Endodermal cell (in vitro differentiated cells): Measurements from ENCODE around the gene CLK4. TPM values are rescaled to one million over a fixed set of nuclear protein-coding genes. Genes with fewer than 3 reads are reported as not detected.

Source experiments
- DNase-seq: peaks from one replicate; pipeline ENCODE4 v3.0.0-alpha.2; 2017
- H3K27ac ChIP-seq: 2 replicates; pipeline ENCODE4 v1.5.1; 2013; ENCODE audit warnings: mild to moderate bottlenecking, low read depth, low read length, moderate library complexity
- H3K27me3 ChIP-seq: 2 replicates; pipeline ENCODE4 v1.6.1; 2013; ENCODE audit warnings: mild to moderate bottlenecking, low read length, moderate library complexity; ENCODE audit not compliant: insufficient read depth, control insufficient read depth, poor library complexity, severe bottlenecking
- H3K36me3 ChIP-seq: 2 replicates; pipeline ENCODE4 v1.7.0; 2013; ENCODE audit warnings: mild to moderate bottlenecking, low read length, moderate library complexity; ENCODE audit not compliant: control insufficient read depth, insufficient read depth
- H3K4me1 ChIP-seq: one replicate; pipeline ENCODE4 v1.7.0; 2013; ENCODE audit warnings: low read length; ENCODE audit not compliant: control insufficient read depth, insufficient read depth
- H3K4me3 ChIP-seq: 2 replicates; pipeline ENCODE4 v1.5.1; 2013; ENCODE audit warnings: mild to moderate bottlenecking, low read length, moderate library complexity
- H3K9ac ChIP-seq: 2 replicates; pipeline ENCODE4 v1.6.1; 2013; ENCODE audit warnings: mild to moderate bottlenecking, low read length, moderate library complexity; ENCODE audit not compliant: poor library complexity, severe bottlenecking; ENCODE audit errors: extremely low read depth
- H3K9me3 ChIP-seq: 2 replicates; pipeline ENCODE4 v1.6.1; 2013; ENCODE audit warnings: mild to moderate bottlenecking, low read length, moderate library complexity; ENCODE audit not compliant: control insufficient read depth
- H3K27ac Mint-ChIP-seq: 2 replicates; pipeline ENCODE4 v1.8.0; 2020; ENCODE audit warnings: mixed read lengths
- H3K27me3 Mint-ChIP-seq: 2 replicates; pipeline ENCODE4 v1.8.0; 2021; ENCODE audit warnings: mild to moderate bottlenecking, mixed read lengths; ENCODE audit not compliant: insufficient read depth
- H3K36me3 Mint-ChIP-seq: 2 replicates; pipeline ENCODE4 v1.8.0; 2020; ENCODE audit warnings: low read depth, mixed read lengths
- H3K4me1 Mint-ChIP-seq: 2 replicates; pipeline ENCODE4 v1.8.0; 2020; ENCODE audit warnings: mixed read lengths
- H3K4me3 Mint-ChIP-seq: 2 replicates; pipeline ENCODE4 v1.8.0; 2020; ENCODE audit warnings: mild to moderate bottlenecking, moderate library complexity, mixed read lengths
- H3K9me3 Mint-ChIP-seq: 2 replicates; pipeline ENCODE4 v1.8.0; 2020; ENCODE audit warnings: mild to moderate bottlenecking, mixed read lengths
- WGBS, 2 experiments: methylation state at CpG; one replicate each; pipeline versions ENCODE4 v1.1.5 to v1.1.7; 2013; ENCODE audit warnings: missing lambda C conversion rate in 2 of 2, mixed read lengths in 1 of 2; ENCODE audit not compliant: insufficient coverage in 1 of 2, insufficient read length in 1 of 2; 5-methylcytosine and 5-hydroxymethylcytosine counted together
- total RNA-seq, 2 donors: library from RNA; stranded (reverse); fragmentation: NEBNext Ultra II Directional in 1 of 2; extraction: Animal tissue kit (Norgen Biotek cat#: 25700) in 1 of 2; gene quantifications; 2 replicates in 1 of 2; 3 replicates in 1 of 2; pipeline ENCODE4 v1.2.1, GENCODE V29; 2021
- TF ChIP-seq, protein P1 (sequence below): fragments of 200-600 bp; sonication (generic); conservative IDR thresholded peaks from 2 replicates; pipeline ENCODE4 v1.5.0; 2021; ENCODE audit warnings: antibody characterized with exemption, mild to moderate bottlenecking

Gene CLK4
- total RNA-seq, 2 donors from 2014 or later = 14.9 to 19.4 TPM

- H3K4me1 ChIP-seq = no peaks in the 10 kb centered on the region
- peaks cover 41% of the 10 kb centered on the region for H3K9me3 ChIP-seq
- H3K36me3 ChIP-seq = peaks cover 90% of the 10 kb centered on the region
- TF ChIP-seq, protein P1, sequence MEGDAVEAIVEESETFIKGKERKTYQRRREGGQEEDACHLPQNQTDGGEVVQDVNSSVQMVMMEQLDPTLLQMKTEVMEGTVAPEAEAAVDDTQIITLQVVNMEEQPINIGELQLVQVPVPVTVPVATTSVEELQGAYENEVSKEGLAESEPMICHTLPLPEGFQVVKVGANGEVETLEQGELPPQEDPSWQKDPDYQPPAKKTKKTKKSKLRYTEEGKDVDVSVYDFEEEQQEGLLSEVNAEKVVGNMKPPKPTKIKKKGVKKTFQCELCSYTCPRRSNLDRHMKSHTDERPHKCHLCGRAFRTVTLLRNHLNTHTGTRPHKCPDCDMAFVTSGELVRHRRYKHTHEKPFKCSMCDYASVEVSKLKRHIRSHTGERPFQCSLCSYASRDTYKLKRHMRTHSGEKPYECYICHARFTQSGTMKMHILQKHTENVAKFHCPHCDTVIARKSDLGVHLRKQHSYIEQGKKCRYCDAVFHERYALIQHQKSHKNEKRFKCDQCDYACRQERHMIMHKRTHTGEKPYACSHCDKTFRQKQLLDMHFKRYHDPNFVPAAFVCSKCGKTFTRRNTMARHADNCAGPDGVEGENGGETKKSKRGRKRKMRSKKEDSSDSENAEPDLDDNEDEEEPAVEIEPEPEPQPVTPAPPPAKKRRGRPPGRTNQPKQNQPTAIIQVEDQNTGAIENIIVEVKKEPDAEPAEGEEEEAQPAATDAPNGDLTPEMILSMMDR = no peak
- DNase-seq = no peak
- Mint-ChIP-seq H3K36me3 (peaks cover 89% of the 10 kb centered on the region), H3K4me1 (no peaks in the 10 kb centered on the region), H3K27me3 (no peaks in the 10 kb centered on the region), H3K9me3 (peaks cover 23% of the 10 kb centered on the region), H3K4me3 (no peak overlapping the region), H3K27ac (no peak overlapping the region)
- H3K27me3 ChIP-seq = no peaks in the 10 kb centered on the region
- H3K27ac ChIP-seq = no peak overlapping the region
- H3K4me3 ChIP-seq = no peak overlapping the region
- H3K9ac ChIP-seq = no peak overlapping the region
- WGBS, 2 experiments = 97 to 100% methylated on average over 1 to 3 of the region's 3 CpGs
These were observed 20.6 kb downstream of the CLK4 start for GRCh38 chr5:178606269-178606668.

- no peak overlapping the region for H3K4me3 ChIP-seq
- no peak overlapping the region for H3K27ac Mint-ChIP-seq
- no peak overlapping the region for H3K27ac ChIP-seq
- no peak for DNase-seq
- H3K9me3 ChIP-seq = peaks cover 38% of the 10 kb centered on the region
- no peaks in the 10 kb centered on the region for H3K4me1 Mint-ChIP-seq
- no peaks in the 10 kb centered on the region for H3K4me1 ChIP-seq
- TF ChIP-seq, protein P1 = no peak
- no peak overlapping the region for H3K9ac ChIP-seq
- H3K9me3 Mint-ChIP-seq = peaks cover 23% of the 10 kb centered on the region
- H3K36me3 Mint-ChIP-seq = peaks cover 88% of the 10 kb centered on the region
- no peak overlapping the region for H3K4me3 Mint-ChIP-seq
- H3K27me3 ChIP-seq = no peaks in the 10 kb centered on the region
- H3K27me3 Mint-ChIP-seq = no peaks in the 10 kb centered on the region
- H3K36me3 ChIP-seq = peaks cover 90% of the 10 kb centered on the region
- 90 to 95% methylated on average over 2 to 3 of the region's 3 CpGs for WGBS, 2 experiments
These were observed 21.1 kb downstream of the CLK4 start for GRCh38 chr5:178605788-178606187.

- TF ChIP-seq, protein P1 = no peak
- no peak overlapping the region for H3K27ac Mint-ChIP-seq
- Histone ChIP-seq H3K27me3 (no peaks in the 10 kb centered on the region), H3K4me1 (no peaks in the 10 kb centered on the region), H3K36me3 (peaks cover 94% of the 10 kb centered on the region), H3K4me3 (no peak overlapping the region), H3K9me3 (peaks cover 37% of the 10 kb centered on the region), H3K9ac (no peak overlapping the region), H3K27ac (no peak overlapping the region)
- DNase-seq = no peak
- H3K4me1 Mint-ChIP-seq = no peaks in the 10 kb centered on the region
- peaks cover 90% of the 10 kb centered on the region for H3K36me3 Mint-ChIP-seq
- no peak overlapping the region for H3K4me3 Mint-ChIP-seq
- H3K27me3 Mint-ChIP-seq = no peaks in the 10 kb centered on the region
- H3K9me3 Mint-ChIP-seq = peaks cover 33% of the 10 kb centered on the region
- 100% methylated on average over 2 of the region's 2 CpGs; no CpG with 5 or more reads in 1 of the 2 experiments for WGBS, 2 experiments
These were observed 24.1 kb downstream of the CLK4 start for GRCh38 chr5:178602752-178603151.
